Measurements from ENCODE around the gene STAB1.

The STAB1 gene

DNA sequence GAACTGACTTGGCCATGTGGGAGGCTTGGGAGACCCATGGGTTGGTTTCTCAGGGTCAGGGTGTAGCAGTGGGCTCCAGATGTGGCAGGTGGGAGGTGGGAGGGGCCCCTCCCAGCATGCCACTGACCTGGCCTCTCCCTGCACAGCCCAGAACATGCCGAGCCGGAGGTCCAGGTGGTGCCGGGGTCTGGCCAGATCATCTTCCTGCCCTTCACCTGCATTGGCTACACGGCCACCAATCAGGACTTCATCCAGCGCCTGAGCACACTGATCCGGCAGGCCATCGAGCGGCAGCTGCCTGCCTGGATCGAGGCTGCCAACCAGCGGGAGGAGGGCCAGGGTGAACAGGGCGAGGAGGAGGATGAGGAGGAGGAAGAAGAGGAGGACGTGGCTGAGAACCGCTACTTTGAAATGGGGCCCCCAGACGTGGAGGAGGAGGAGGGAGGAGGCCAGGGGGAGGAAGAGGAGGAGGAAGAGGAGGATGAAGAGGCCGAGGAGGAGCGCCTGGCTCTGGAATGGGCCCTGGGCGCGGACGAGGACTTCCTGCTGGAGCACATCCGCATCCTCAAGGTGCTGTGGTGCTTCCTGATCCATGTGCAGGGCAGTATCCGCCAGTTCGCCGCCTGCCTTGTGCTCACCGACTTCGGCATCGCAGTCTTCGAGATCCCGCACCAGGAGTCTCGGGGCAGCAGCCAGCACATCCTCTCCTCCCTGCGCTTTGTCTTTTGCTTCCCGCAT, 7.9 kb upstream of the STAB1 start:
- DNase-seq (ENCODE audit: low spot score) = no peak

DNA sequence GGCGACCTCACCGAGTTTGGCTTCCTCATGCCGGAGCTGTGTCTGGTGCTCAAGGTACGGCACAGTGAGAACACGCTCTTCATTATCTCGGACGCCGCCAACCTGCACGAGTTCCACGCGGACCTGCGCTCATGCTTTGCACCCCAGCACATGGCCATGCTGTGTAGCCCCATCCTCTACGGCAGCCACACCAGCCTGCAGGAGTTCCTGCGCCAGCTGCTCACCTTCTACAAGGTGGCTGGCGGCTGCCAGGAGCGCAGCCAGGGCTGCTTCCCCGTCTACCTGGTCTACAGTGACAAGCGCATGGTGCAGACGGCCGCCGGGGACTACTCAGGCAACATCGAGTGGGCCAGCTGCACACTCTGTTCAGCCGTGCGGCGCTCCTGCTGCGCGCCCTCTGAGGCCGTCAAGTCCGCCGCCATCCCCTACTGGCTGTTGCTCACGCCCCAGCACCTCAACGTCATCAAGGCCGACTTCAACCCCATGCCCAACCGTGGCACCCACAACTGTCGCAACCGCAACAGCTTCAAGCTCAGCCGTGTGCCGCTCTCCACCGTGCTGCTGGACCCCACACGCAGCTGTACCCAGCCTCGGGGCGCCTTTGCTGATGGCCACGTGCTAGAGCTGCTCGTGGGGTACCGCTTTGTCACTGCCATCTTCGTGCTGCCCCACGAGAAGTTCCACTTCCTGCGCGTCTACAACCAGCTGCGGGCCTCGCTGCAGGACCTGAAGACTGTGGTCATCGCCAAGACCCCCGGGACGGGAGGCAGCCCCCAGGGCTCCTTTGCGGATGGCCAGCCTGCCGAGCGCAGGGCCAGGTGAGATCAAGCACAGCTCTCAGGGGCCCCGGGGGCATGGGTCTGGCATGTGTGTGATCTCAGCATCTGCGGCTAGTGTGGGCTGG, 7.1 kb upstream of the STAB1 start:
- no peak for DNase-seq (ENCODE audit: low spot score)

GRCh38 chr3:52488746-52489145, 6.4 kb upstream of the STAB1 start:
- DNase-seq (ENCODE audit: low spot score) = no peak

DNA sequence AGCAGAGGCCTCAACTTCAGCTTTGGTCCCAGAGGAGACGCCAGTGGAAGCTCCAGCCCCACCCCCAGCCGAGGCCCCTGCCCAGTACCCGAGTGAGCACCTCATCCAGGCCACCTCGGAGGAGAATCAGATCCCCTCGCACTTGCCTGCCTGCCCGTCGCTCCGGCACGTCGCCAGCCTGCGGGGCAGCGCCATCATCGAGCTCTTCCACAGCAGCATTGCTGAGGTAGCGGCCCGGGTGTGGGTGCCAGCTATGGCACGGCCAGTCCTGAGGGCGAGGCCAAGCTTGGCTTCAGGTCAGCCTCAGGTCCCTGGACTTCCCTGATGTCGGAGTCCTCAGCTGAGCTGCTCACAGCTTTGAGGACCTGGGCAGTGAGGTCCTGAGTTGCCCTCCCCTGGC, 5.7 kb upstream of the STAB1 start:
- no peak for DNase-seq (ENCODE audit: low spot score)

DNA sequence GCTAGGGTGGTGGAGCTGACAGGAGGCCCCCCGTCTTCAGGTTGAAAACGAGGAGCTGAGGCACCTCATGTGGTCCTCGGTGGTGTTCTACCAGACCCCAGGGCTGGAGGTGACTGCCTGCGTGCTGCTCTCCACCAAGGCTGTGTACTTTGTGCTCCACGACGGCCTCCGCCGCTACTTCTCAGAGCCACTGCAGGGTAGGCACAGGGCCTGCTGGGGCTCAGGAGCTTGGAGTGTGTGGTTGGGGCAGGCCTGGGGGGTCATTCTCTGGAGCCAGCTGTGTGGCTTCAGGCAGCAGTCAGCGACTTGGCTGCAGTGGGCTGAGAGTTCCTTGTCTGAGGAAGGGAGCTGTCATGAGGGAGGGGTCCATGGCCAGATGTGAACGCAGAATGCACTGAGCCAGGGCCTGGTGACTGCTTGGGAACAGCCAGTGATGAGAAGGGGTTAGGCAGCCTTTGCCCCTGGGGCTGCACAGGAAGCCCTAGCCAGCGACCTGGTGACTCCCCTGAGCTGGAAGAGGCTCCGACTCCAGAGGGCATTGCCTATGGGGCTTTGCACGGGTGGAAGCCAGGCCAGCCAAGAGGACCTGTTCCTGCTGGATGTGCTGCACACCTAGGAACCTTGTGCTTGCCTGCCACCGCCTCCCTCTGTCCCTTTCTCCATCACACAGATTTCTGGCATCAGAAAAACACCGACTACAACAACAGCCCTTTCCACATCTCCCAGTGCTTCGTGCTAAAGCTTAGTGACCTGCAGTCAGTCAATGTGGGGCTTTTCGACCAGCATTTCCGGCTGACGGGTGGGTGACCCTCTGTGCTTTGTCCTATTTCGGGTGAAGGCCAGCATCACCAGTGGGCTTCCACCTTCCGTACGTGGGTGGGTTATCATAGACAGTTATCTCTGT, 4.9 kb upstream of the STAB1 start:
- DNase-seq (ENCODE audit: low spot score) = no peak

- DNase-seq (ENCODE audit: low spot score) = no peak
Observed at GRCh38 chr3:52490939-52491526, 4.1 kb upstream of the STAB1 start.

- DNase-seq (ENCODE audit: low spot score) = no peak
Observed at GRCh38 chr3:52492059-52492458, 3.1 kb upstream of the STAB1 start.

GRCh38 chr3:52493232-52494017, 1.7 kb upstream of the STAB1 start:
- DNase-seq (ENCODE audit: low spot score) = no peak

- DNase-seq (ENCODE audit: low spot score) = no peak
Observed at GRCh38 chr3:52494445-52494844, 693 bp upstream of the STAB1 start.

GRCh38 chr3:52495777-52496602, 852 bp downstream of the STAB1 start:
- peak; percentile 79 for DNase-seq (ENCODE audit: low spot score)

GRCh38 chr3:52498137-52499054, 3.3 kb downstream of the STAB1 start:
- peak; percentile 83 for DNase-seq (ENCODE audit: low spot score)

- no peak for DNase-seq (ENCODE audit: low spot score)
Observed at GRCh38 chr3:52501046-52501445, 5.9 kb downstream of the STAB1 start.

- DNase-seq (ENCODE audit: low spot score) = no peak
Observed at GRCh38 chr3:52502001-52502400, 6.9 kb downstream of the STAB1 start.

- DNase-seq (ENCODE audit: low spot score) = no peak
Observed at GRCh38 chr3:52502808-52503350, 7.7 kb downstream of the STAB1 start.

DNA sequence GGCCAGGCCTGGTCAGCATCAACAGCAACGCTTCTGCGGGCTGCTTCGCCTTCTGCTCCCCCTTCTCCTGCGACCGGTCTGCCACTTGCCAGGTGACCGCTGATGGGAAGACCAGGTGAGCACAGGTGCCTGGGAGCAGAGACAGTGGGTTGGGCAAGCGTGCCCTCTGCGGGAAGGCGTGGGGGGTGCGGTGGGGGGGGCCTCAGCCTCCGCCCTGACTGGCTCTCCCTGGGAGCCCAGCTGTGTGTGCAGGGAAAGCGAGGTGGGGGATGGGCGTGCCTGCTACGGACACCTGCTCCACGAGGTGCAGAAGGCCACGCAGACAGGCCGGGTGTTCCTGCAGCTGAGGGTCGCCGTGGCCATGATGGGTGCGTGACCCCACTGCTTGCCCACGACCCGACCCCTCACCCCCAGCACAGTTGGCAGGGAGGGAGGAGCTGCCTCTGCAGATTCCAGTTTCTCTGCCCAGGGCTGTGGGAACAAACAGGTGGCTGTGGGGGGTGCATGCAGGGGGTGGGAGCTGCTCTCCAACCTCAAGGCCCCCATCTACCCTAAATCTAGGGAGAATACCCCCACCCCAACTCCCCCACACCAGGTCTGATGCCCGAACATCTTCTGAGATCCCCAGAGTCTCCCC, 8.8 kb downstream of the STAB1 start:
- DNase-seq (ENCODE audit: low spot score) = no peak

DNA sequence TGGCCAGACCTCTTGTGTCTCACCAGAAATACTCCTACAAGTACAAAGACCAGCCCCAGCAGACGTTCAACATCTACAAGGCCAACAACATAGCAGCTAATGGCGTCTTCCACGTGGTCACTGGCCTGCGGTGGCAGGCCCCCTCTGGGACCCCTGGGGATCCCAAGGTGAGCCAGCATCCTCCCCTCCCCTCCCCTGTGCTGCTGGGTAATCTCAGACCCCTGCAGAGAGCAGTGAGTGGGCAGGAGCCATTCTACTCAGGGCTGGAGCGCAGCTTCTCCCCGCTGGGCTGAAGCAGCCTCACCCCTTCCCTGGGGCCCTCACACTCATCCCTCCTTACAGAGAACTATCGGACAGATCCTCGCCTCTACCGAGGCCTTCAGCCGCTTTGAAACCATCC, 9.8 kb downstream of the STAB1 start:
- DNase-seq (ENCODE audit: low spot score) = no peak

GRCh38 chr3:52506266-52506966, 11.3 kb downstream of the STAB1 start:
- DNase-seq (ENCODE audit: low spot score) = no peak

GRCh38 chr3:52507359-52507758, 12.2 kb downstream of the STAB1 start:
- DNase-seq (ENCODE audit: low spot score) = peak; percentile 33

Measured in AG20443 (cell line).